ENCODE results near the gene IFNGR1.
"Not testable (repeated sequence)": the region's sequence is repeated elsewhere in the genome, so short reads cannot be mapped to it uniquely, and the experiment has no call there.

IFNGR1 gene

GRCh38 chr6:137213813-137214212, 5.4 kb downstream of the IFNGR1 start:
- DNase-seq (ENCODE audit: low read depth in 2 of 2) = no peak

GRCh38 chr6:137213331-137213740, 5.8 kb downstream of the IFNGR1 start:
- DNase-seq (ENCODE audit: low read depth in 2 of 2) = no peak

- no peak for DNase-seq (ENCODE audit: low read depth in 2 of 2)
Measured at GRCh38 chr6:137211910-137212309, 7.3 kb downstream of the IFNGR1 start.

GRCh38 chr6:137210903-137211302, 8.3 kb downstream of the IFNGR1 start:
- no peak for DNase-seq (ENCODE audit: low read depth in 2 of 2)

- no peak for DNase-seq (ENCODE audit: low read depth in 2 of 2)
Measured at GRCh38 chr6:137208279-137208678, 10.9 kb downstream of the IFNGR1 start.

GRCh38 chr6:137207457-137207856, 11.7 kb downstream of the IFNGR1 start:
- DNase-seq (ENCODE audit: low read depth in 2 of 2) = not testable (repeated sequence)

GRCh38 chr6:137206577-137206976, 12.6 kb downstream of the IFNGR1 start:
- DNase-seq (ENCODE audit: low read depth in 2 of 2) = no peak

- DNase-seq (ENCODE audit: low read depth in 2 of 2) = no peak
Measured at GRCh38 chr6:137203256-137203655, 15.9 kb downstream of the IFNGR1 start.

- DNase-seq (ENCODE audit: low read depth in 2 of 2) = no peak
Measured at GRCh38 chr6:137202078-137202477, 17.1 kb downstream of the IFNGR1 start.

- DNase-seq (ENCODE audit: low read depth in 2 of 2) = no peak
Measured at GRCh38 chr6:137201006-137201405, 18.2 kb downstream of the IFNGR1 start.

GRCh38 chr6:137200288-137200687, 18.9 kb downstream of the IFNGR1 start:
- no peak for DNase-seq (ENCODE audit: low read depth in 2 of 2)

- no peak for DNase-seq (ENCODE audit: low read depth in 2 of 2)
Measured at GRCh38 chr6:137197684-137198645, 21.2 kb downstream of the IFNGR1 start.

GRCh38 chr6:137193256-137194070, 25.7 kb downstream of the IFNGR1 start:
- DNase-seq (ENCODE audit: low read depth in 2 of 2) = no peak

GRCh38 chr6:137192821-137193220, 26.4 kb downstream of the IFNGR1 start:
- DNase-seq (ENCODE audit: low read depth in 2 of 2) = no peak

GRCh38 chr6:137191670-137192069, 27.5 kb downstream of the IFNGR1 start:
- DNase-seq (ENCODE audit: low read depth in 2 of 2) = no peak

GRCh38 chr6:137191236-137191635, 27.9 kb downstream of the IFNGR1 start:
- DNase-seq (ENCODE audit: low read depth in 2 of 2) = no peak

GRCh38 chr6:137190583-137191094, 28.5 kb downstream of the IFNGR1 start:
- DNase-seq (ENCODE audit: low read depth in 2 of 2) = no peak

GRCh38 chr6:137188855-137189254, 30.3 kb downstream of the IFNGR1 start:
- no peak for DNase-seq (ENCODE audit: low read depth in 2 of 2)

GRCh38 chr6:137185290-137185689, 33.9 kb downstream of the IFNGR1 start:
- no peak for DNase-seq (ENCODE audit: low read depth in 2 of 2)

- no peak for DNase-seq (ENCODE audit: low read depth in 2 of 2)
Measured at GRCh38 chr6:137182654-137183073, 36.5 kb downstream of the IFNGR1 start.

- no peak for DNase-seq (ENCODE audit: low read depth in 2 of 2)
Measured at GRCh38 chr6:137181891-137182653, 37.1 kb downstream of the IFNGR1 start.

GRCh38 chr6:137177611-137178010, 41.6 kb downstream of the IFNGR1 start:
- DNase-seq (ENCODE audit: low read depth in 2 of 2) = no peak

All from stimulated activated CD4-positive, alpha-beta T cell treated with anti-CD3 and anti-CD28 coated beads, Interleukin-12 subunit alpha, Interleukin-12 subunit beta, amount 100 ng/mL, for 24 hours (primary cell).